GM19043 (cell line): Measurements from ENCODE around the gene CDON.
"Not testable (repeated sequence)": the region's sequence is repeated elsewhere in the genome, so short reads cannot be mapped to it uniquely, and the experiment has no call there.

ENCODE experiments used
- ATAC-seq: cut with Tn5 transposase; IDR thresholded peaks from one replicate; pipeline ENCODE4 v1.9.1; 2021; ENCODE audit warnings: low read depth; ENCODE audit not compliant: unreplicated experiment

Gene CDON

DNA sequence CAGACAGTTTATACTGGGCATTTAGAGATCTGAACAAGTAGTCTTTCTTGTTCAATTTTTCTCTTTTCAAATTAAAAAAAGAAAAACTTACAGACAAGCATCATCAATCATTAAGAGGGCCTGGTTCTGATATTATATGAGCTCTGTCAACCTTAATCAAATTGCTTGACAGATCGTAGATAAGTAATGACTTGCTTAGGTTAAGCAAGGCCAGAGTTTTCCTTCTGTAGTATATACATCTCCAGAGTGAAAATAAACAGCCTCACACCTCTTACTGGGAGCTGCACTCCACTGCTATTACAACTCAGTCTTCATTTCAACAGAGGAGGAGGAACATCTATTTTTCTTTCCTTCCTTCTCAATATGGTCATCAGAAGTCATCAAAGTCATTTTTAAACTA lies 13.5 kb downstream of the CDON start:
- ATAC-seq, result no peak

- ATAC-seq, result no peak
Observed at GRCh38 chr11:126048197-126048596, 14.5 kb downstream of the CDON start.

DNA sequence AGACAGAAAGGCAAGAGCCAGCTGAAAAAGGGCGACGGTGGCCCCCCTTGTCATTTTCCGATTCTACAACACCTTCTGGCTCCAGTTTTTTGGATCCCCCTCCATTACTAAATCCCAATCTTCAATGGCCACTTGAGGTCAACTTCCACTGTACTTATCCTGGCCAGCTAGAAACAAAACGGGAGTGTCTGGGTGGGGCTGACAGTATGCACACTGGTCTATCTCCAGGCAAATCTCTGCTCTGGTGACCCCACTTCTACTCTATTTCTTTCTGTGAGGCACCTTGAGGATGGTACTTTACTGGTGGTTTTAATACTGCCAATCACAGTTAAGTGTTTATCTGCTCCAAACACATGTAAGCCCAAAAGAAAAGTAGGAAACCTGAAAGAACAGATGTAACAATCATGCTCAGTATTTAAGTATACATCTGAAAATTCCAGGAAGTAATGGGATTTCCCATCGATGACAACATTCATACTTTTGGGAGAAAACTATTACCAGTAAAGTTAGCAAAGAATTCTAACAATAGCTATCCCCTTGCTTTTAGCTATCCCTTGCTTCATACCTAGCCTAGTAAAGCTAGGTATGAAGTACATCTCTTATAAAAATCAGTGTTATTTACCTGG lies 16.0 kb downstream of the CDON start:
- ATAC-seq, result no peak

DNA sequence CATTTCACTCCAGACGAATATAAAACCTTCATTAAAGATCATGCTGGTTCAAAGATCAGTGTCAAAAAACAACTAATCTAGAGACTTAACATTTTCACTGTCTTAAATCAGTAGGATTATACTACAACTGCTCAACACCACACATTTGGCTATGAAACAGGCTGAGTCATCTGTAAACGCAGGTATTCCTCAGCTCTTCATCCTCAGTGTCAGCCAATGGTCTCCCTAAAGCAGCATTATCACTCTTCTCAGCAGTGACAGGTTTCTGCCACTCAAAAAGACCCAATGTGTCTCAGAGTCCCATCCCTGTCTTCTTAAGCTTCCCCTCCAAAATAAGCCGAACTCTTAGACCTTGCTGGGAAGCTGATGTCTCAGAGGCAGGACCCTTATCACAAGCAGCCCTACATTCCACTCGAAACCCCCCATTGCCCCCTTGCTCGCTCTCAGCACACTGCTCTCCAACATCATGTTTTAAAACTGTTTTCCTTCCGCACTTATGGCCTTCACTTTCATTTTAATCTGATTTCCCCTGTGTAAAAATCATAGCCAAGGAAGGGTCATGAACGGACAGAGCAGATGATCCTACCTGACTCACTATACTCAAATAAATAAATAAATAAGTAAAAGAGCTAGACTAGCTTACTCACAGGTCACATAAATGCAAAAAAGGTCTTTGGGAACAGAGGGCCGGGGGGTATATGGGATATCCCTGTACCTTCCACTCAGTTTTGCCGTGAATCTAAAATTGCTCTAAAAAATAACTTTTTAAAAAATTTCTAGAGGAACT lies 23.0 kb downstream of the CDON start:
- no peak for ATAC-seq

DNA sequence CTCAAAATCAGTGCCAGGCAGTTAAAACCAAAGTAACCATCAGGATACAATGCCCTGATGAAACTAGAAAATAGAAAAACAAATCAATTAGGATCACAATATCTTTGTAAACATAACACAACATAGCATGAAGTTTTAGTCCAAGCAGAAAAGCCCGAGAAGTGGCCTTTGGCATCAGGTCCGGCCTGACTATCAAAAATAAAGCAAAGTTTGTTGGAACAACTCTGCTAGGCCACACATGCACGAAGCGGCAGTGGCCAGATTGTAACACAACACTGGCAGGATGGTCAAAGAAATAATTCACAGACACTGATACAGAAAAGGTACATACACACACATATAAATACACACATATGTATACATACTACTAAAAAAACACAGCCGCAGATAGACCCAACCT lies 26.9 kb downstream of the CDON start:
- ATAC-seq, result no peak

DNA sequence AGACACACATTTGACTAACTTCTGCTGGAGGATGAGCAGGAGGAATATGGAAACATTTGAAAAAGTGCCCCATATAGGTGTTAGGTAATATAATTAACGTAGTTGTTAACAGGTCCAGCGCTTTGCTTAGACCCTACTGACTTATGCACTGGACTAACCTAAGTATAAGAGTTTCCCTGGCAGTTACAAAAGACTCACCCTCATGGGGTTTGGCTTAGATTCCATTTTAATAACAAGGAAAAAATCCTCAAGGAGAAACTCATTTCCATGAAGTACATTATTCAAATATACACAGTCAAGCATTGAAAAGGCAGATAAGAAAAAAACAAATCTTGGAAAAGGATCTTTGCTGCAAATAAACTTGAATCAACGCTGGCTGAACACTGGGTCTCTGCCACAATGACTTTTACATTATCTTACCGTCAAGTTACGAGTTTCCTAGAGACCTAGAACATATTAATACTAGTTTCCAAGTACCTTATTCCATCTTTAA lies 27.7 kb downstream of the CDON start:
- no peak for ATAC-seq

DNA sequence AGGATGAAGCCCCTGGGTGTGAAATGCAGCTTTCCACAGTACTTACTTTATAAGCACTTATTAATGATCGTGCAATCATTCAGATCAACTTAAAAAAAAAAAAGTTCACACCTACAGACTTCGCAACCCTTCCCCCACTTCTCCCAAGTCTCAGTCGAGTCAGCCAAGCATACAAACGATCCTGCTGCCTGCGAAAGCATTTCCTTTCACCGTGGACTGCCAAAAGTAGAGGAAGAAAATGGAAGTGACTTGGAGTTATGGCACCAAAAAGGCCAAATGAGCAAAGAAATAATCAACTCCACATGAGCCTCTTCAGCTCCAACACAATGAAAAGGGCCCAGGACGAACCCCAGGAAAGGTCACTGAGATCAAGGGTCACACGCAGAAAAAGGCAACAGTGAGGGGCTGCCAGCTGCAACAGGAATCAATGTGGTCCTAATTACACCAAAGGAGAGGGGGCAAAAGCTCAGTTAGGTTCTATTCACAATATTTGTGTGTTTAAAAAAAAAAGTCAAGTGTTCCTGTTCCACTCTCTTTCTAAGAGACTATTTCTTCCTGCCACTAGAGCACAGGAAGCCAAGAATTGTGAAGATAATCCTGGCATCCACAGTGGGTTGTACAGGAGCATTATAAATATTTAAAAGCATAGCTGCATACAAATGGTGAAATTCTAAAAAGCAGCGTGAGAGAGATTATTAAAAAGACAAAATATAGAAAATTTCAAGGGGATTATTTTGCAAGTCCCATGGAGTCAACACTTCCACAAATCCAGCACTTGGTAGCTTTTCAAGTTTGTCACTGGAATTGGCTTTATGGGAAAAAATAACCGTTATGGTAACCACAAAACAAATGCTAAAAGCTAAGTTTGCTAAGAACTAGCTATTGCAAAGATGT lies 28.4 kb downstream of the CDON start:
- ATAC-seq, result no peak

GRCh38 chr11:126032375-126032774 lies 30.3 kb downstream of the CDON start:
- no peak for ATAC-seq

- no peak for ATAC-seq
Observed at GRCh38 chr11:126029805-126030204, 32.9 kb downstream of the CDON start.

DNA sequence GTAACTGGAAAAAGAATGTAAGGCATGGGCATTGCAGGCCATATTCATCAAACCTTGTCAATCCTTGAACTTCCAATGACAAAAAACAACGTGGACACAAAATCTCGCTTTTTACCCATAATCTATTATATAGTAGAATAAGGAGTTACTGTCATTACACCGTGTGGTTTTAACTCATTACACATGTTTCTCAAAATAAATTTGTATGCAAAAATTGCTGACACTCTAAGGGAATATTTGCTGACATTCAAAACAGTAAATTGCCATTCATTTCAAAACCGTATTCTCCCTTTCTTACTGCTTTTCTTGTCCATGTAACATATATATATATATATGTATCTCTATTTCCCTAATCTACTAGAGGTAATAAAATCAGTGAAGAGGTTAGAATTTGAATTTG lies 33.4 kb downstream of the CDON start:
- no peak for ATAC-seq

GRCh38 chr11:126028534-126028933 lies 34.1 kb downstream of the CDON start:
- ATAC-seq, result not testable (repeated sequence)

- no peak for ATAC-seq
Observed at GRCh38 chr11:126026579-126026978, 36.1 kb downstream of the CDON start.

DNA sequence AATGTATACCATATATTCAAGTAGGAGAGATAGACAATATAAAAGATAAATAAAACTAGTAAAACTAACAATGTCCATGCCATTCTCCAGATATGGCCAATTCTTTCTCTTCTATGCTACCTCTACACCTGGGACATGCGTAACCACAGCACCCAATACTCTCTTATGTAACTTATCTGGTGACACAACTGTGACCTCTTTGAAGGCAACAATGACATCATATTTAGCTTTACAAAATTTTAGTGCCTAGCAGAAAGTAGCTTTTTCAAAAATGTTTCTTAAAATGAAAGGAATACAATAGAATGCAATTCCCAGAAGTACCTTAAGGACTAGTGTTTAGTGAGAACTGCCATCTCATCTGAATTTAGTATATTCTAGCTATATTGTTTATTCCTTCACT lies 36.8 kb downstream of the CDON start:
- ATAC-seq, result no peak

DNA sequence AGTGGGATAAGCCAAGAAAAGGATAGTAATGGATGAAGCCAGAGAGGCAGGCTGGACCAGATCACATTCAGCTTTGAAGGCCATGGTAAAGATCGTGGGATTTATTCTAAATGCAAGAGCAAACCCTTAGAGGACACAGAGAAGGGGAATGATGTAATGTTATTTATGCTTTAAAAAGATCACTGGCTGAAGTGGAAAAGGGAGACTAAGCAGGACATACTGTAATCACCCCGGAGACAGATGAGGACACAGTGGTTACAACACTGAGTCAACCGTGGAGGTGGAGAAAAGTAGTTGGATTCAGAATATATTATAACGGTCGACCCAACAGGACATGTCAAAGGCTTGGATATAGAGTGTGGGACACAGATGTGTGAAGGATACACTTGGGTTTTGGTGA lies 38.5 kb downstream of the CDON start:
- ATAC-seq, result no peak

GRCh38 chr11:126012852-126013251 lies 49.8 kb downstream of the CDON start:
- ATAC-seq, result no peak

- no peak for ATAC-seq
Observed at GRCh38 chr11:126011754-126012153, 50.9 kb downstream of the CDON start.

- no peak for ATAC-seq
Observed at GRCh38 chr11:126011265-126011664, 51.4 kb downstream of the CDON start.

- ATAC-seq, result no peak
Observed at GRCh38 chr11:126008956-126009355, 53.7 kb downstream of the CDON start.

DNA sequence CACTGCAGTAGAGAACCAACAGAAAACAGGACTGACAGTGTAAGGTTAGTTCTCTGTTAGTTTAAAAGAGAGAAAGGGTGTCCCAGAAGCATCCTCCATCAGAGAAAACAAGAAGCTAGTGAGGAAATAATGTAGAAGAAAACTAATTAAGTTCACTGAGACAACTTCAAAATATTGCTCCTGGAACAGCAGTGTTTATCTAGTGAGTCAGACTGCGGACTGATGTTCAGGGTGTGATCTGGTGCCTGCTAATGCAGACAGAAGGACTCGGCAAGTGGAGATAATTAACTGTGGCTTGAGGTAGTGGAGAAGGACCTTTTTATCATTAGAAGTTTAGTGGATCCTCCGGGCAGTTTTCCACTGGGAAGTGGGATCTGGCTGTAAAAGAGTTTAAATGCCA lies 55.4 kb downstream of the CDON start:
- ATAC-seq, result no peak

DNA sequence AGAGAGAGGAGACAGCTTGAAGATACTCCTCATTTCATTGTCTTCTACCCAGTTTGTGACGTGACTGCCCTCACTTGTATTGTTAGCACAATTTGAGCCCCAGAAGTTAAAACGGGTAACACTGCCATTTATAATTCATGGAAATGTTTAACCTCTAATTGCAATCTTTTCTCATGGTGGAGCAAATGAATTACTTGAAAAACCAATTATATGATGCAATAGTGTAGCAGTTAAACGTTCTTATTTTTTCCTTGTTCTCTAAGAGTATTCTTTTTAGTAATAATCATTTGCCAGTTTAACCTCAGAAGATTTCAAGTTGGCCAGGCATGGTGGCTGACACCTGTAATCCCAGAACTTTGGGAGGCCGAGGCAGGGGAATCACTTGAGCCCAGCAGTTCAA lies 56.6 kb downstream of the CDON start:
- no peak for ATAC-seq

GRCh38 chr11:126002181-126002580 lies 60.5 kb downstream of the CDON start:
- no peak for ATAC-seq
